GM13976 (cell line): ENCODE data around the gene GRXCR2.

Experiments
- DNase-seq: peaks from one replicate; pipeline ENCODE4 v3.0.0; 2012; ENCODE audit warnings: low spot score
- CTCF ChIP-seq: IDR thresholded peaks from 2 replicates; pipeline ENCODE4 v1.5.1; 2012; ENCODE audit warnings: borderline replicate concordance, mild to moderate bottlenecking; ENCODE audit not compliant: insufficient read depth; ENCODE audit errors: extremely low read depth, missing control alignments, control extremely low read depth
- in situ Hi-C: fragments of 300-500 bp; cut with MboI; formaldehyde crosslinking; loops from one replicate; pipeline ENCODE4 v1.12.0; 2022; ENCODE audit warnings: low sequenced_read_pairs, mixed read lengths, inconsistent platforms; ENCODE audit not compliant: unreplicated experiment

Gene GRXCR2

GRCh38 chr5:145854651-145855258, 18.1 kb downstream of the GRXCR2 start:
- TF ChIP-seq CTCF = no peak
- no peak for DNase-seq
- in situ Hi-C loops = no loop called here

- no peak for TF ChIP-seq CTCF
- no peak for DNase-seq
- in situ Hi-C loops = no loop called here
These were observed 18.9 kb downstream of the GRXCR2 start for GRCh38 chr5:145853781-145854376.

- no peak for TF ChIP-seq CTCF
- no peak for DNase-seq
- in situ Hi-C loops = no loop called here
These were observed 19.8 kb downstream of the GRXCR2 start for GRCh38 chr5:145852990-145853389.

- in situ Hi-C loops = no loop called here
- DNase-seq = no peak
- no peak for TF ChIP-seq CTCF
These were observed 24.0 kb downstream of the GRXCR2 start for GRCh38 chr5:145848854-145849253.

GRCh38 chr5:145847499-145848497, 25.0 kb downstream of the GRXCR2 start:
- in situ Hi-C loops = no loop called here
- no peak for TF ChIP-seq CTCF
- DNase-seq = no peak

GRCh38 chr5:145846081-145846480, 26.7 kb downstream of the GRXCR2 start:
- in situ Hi-C loops = no loop called here
- no peak for TF ChIP-seq CTCF
- no peak for DNase-seq
